Sigmoid colon (tissue), 7 donors: ENCODE data around the gene SMCR8. TPM values are rescaled to one million over a fixed set of nuclear protein-coding genes. Genes with fewer than 3 reads are reported as not detected.

Experiments used
- DNase-seq: peaks from one replicate; pipeline ENCODE4 v3.0.0-alpha.2; 2019
- H3K27ac ChIP-seq, 4 donors: fragments of 200-600 bp; sonication (generic); one replicate each; pipeline ENCODE4 v1.5.1; 2016 to 2019; ENCODE audit warnings: mild to moderate bottlenecking in 1 of 4
- H3K27me3 ChIP-seq, 3 donors: fragments of 200-600 bp; sonication (generic); one replicate each; pipeline ENCODE4 v1.5.1; 2019; ENCODE audit warnings: mild to moderate bottlenecking in 1 of 3
- H3K36me3 ChIP-seq, 4 donors: fragments of 200-600 bp; sonication (generic); one replicate each; pipeline ENCODE4 v1.5.1; 2016 to 2019
- H3K4me1 ChIP-seq, 4 donors: fragments of 200-600 bp; sonication (generic); one replicate each; pipeline ENCODE4 v1.5.1; 2017 to 2019
- H3K4me3 ChIP-seq, 4 donors: fragments of 200-600 bp; sonication (generic); one replicate each; pipeline ENCODE4 v1.5.1; 2017 to 2019; ENCODE audit warnings: mild to moderate bottlenecking in 2 of 4, moderate library complexity in 1 of 4
- H3K9me3 ChIP-seq, 4 donors: fragments of 200-600 bp in 3 of 4; sonication (generic) in 3 of 4; one replicate each; pipeline versions ENCODE4 v1.5.1 to v1.6.1; 2013 to 2019
- EP300 ChIP-seq, 4 donors: sonication (generic); formaldehyde crosslinking; IDR thresholded peaks; one replicate each; pipeline ENCODE4 v1.6.1; 2017; ENCODE audit warnings: antibody characterized with exemption in 4 of 4
- POLR2A ChIP-seq, 2 donors: fragments of 450-650 bp; IDR thresholded peaks; one replicate each; pipeline ENCODE4 v1.6.1; 2016; ENCODE audit warnings: antibody characterized with exemption in 2 of 2, mild to moderate bottlenecking in 2 of 2, moderate library complexity in 2 of 2
- POLR2AphosphoS5 ChIP-seq, 4 donors: sonication (generic); formaldehyde crosslinking; IDR thresholded peaks; one replicate each; pipeline ENCODE4 v1.6.1; 2017; ENCODE audit warnings: antibody characterized with exemption in 4 of 4
- WGBS, 2 donors: extraction: QIAGEN DNeasy Blood & Tissue Kit; methylation state at CpG; one replicate each; pipeline ENCODE4 v1.1.7; 2013; 5-methylcytosine and 5-hydroxymethylcytosine counted together
- intact Hi-C: fragments of 100-400 bp; cut with DNase I; formaldehyde crosslinking; loops from one replicate; pipeline ENCODE4 v1.15.1; 2023
- polyA plus RNA-seq, 3 donors: library from polyadenylated mRNA; stranded (reverse); fragments of 200-250 nt; gene quantifications; one replicate each; pipeline ENCODE4 v1.2.3, GENCODE V29; 2013
- total RNA-seq, 4 donors: library from RNA; depleted of rRNA; stranded (reverse); fragments of >200 nt; gene quantifications; one replicate each; pipeline ENCODE4 v1.1.0, GENCODE V29; 2016
- TF ChIP-seq, protein P1 (sequence below), 4 experiments: fragments of 450-650 bp in 3 of 4; fragments of 200-600 bp in 1 of 4; IDR thresholded peaks; one replicate each; pipeline ENCODE4 v1.5.1; 2016 to 2019; ENCODE audit warnings: antibody characterized with exemption in 4 of 4, mild to moderate bottlenecking in 3 of 4, moderate library complexity in 2 of 4
- donor health status: healthy with polysubstance abuse.
- donor health status: Bipolar disorder and iron deficiency.
- donor health status: healthy.

The SMCR8 gene
- total and polyA plus RNA-seq, 7 donors, result 4.2 to 16.6 (median 10.5) TPM

DNA sequence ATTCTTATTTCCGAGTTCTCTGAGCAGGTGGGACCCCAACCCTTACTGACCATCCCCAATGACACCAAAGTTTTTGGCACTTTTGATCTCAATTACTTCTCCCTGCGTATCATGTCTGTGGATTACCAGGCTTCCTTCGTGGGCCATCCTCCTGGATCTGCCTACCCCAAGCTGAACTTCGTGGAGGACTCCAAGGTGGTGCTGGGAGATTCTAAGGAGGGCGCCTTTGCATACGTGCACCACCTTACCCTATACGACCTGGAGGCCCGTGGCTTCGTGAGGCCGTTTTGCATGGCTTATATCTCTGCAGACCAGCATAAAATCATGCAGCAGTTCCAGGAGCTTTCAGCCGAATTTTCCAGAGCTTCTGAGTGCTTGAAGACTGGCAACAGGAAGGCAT lies 868 bp downstream of the SMCR8 start:
- H3K27ac ChIP-seq, result peak overlapping the region; percentile 85 to 92 (median 90)
- H3K4me3 ChIP-seq, result peak overlapping the region; percentile 81 to 93 (median 90)
- DNase-seq, result peak; percentile 38
- peaks cover 0 to 80% (median 72%) of the 10 kb centered on the region in 4 donors for H3K4me1 ChIP-seq
- intact Hi-C loops, result loop anchor here (2.0 to 5.0 kb wide), 2 partner anchors 55 to 89 kb away; partner anchors contain the start of genes LLGL1 and MIEF2
- TF ChIP-seq POLR2A (IDR thresholded peaks at IDR 0.05), result no peak
- TF ChIP-seq, protein P1, sequence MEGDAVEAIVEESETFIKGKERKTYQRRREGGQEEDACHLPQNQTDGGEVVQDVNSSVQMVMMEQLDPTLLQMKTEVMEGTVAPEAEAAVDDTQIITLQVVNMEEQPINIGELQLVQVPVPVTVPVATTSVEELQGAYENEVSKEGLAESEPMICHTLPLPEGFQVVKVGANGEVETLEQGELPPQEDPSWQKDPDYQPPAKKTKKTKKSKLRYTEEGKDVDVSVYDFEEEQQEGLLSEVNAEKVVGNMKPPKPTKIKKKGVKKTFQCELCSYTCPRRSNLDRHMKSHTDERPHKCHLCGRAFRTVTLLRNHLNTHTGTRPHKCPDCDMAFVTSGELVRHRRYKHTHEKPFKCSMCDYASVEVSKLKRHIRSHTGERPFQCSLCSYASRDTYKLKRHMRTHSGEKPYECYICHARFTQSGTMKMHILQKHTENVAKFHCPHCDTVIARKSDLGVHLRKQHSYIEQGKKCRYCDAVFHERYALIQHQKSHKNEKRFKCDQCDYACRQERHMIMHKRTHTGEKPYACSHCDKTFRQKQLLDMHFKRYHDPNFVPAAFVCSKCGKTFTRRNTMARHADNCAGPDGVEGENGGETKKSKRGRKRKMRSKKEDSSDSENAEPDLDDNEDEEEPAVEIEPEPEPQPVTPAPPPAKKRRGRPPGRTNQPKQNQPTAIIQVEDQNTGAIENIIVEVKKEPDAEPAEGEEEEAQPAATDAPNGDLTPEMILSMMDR (IDR thresholded peaks at IDR 0.05), result no peak
- no peak for TF ChIP-seq EP300 (IDR thresholded peaks at IDR 0.05)
- TF ChIP-seq POLR2AphosphoS5 (IDR thresholded peaks at IDR 0.05), result no peak
- no peaks in the 10 kb centered on the region for H3K27me3 ChIP-seq
- 66 to 68% methylated on average over 11 of the region's 11 CpGs for WGBS, 2 donors
- peaks cover 0 to 44% (median 7%) of the 10 kb centered on the region in 4 donors for H3K36me3 ChIP-seq
- H3K9me3 ChIP-seq, result no peaks in the 10 kb centered on the region

DNA sequence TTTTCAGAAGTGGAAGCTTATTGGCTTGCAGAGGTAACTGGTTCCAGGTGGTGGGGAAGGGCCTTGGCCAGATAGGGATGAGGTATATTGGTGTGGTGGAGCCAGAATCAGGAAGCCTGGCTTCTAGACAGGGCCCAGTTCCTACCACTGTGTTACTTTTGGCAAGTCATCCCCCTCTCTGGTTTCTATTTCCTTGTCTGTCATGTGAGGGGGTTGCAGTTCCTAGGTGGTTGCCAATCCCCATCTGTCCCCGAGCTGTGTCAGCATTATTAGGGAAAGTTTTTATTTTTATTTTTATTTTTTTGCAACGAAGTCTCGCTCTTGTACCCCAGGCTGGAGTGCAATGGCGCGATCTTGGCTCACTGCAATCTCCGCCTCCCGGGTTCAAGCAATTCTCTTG lies 3.0 kb downstream of the SMCR8 start:
- peaks cover 0 to 72% (median 66%) of the 10 kb centered on the region in 4 donors for H3K4me1 ChIP-seq
- WGBS, 2 donors, result 86 to 92% methylated on average over 7 of the region's 7 CpGs
- no peaks in the 10 kb centered on the region for H3K9me3 ChIP-seq
- DNase-seq, result no peak
- intact Hi-C loops, result loop anchor here (5.0 kb wide), 1 partner anchor 91 kb away; the partner anchor contains the start of gene LLGL1
- no peak for TF ChIP-seq EP300 (IDR thresholded peaks at IDR 0.05)
- TF ChIP-seq, protein P1 (IDR thresholded peaks at IDR 0.05), result no peak
- TF ChIP-seq POLR2AphosphoS5 (IDR thresholded peaks at IDR 0.05), result no peak
- TF ChIP-seq POLR2A (IDR thresholded peaks at IDR 0.05), result no peak
- peaks cover 4 to 55% (median 15%) of the 10 kb centered on the region in 4 donors for H3K36me3 ChIP-seq
- H3K4me3 ChIP-seq, result no peak overlapping the region
- H3K27ac ChIP-seq, result no peak overlapping the region
- no peaks in the 10 kb centered on the region for H3K27me3 ChIP-seq

DNA sequence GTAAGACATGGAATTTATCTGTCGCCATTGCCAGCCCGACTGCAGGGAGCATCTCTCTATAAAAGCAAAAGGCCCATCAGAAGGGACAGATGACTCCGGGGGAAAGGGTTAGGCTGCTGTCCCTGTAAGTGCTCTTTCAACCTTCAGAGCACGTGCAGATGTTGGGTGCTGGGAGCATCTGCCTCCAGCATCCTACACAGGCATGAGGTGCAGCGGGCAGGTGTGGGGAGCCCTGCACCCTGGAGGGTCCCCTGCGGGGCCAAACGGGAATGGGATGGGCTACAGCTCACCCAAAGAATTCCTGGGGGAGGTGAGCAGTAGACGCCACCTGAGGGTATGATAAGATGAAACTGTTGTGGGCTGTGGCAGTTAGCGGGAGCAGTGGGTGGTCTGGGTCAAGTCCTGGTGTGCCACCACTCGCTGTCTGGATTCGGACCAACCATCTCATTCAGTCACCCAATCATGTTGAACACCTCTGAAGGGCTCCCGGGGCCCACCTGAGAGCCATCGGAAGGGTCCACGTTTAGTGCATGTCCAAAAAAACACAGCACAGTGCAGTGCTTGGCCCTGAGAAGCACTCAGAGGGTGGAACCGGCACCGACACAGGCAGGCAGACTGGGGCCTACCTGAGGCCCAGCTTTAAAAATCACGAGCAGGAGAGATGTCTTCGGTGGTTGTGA lies 3.8 kb downstream of the SMCR8 start:
- H3K27ac ChIP-seq, result no peak overlapping the region
- TF ChIP-seq, protein P1 (IDR thresholded peaks at IDR 0.05), result no peak
- TF ChIP-seq EP300 (IDR thresholded peaks at IDR 0.05), result no peak
- TF ChIP-seq POLR2AphosphoS5 (IDR thresholded peaks at IDR 0.05), result no peak
- no peak for TF ChIP-seq POLR2A (IDR thresholded peaks at IDR 0.05)
- H3K4me3 ChIP-seq, result peak overlapping the region in 1 of 4 donors; percentile 7
- 79 to 89% methylated on average over 18 of the region's 18 CpGs for WGBS, 2 donors
- H3K36me3 ChIP-seq, result peaks cover 10 to 63% (median 23%) of the 10 kb centered on the region in 4 donors
- H3K27me3 ChIP-seq, result no peaks in the 10 kb centered on the region
- H3K4me1 ChIP-seq, result peaks cover 0 to 64% (median 58%) of the 10 kb centered on the region in 4 donors
- H3K9me3 ChIP-seq, result no peaks in the 10 kb centered on the region
- intact Hi-C loops, result loop anchor here (5.0 kb wide), 1 partner anchor 92 kb away; the partner anchor contains the start of gene LLGL1
- peak; percentile 64 for DNase-seq

DNA sequence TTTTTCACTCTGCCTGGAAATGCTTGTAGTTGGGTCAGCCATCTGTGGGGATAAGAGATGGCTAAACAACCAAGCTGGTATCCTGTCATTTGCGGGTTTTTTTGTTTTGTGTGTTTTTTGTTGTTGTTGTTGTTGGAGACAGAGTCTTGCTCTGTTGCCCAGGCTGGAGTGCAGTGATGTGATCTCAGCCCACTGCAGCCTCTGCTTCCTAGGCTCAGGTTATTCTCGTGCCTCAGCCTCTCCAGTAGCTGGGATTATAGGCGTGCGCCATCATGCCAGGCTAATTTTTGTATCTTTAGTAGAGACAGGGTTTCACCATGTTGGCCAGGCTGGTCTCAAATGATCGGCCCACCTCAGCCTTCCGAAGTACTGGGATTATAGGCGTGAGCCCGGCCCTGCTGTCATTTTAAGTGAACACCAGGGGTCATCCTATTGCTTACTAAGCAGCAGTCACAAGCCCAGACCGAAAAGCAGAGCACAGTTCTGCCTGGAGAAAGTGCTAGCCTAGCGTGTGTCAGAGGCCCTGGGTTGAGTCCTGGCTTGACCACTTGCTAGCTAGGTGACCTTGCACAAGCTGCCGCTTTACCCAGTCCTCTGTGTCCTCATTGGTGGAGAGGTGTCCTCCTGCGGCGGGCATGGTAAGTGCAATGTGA lies 4.6 kb downstream of the SMCR8 start:
- WGBS, 2 donors, result 67 to 71% methylated on average over 13 of the region's 13 CpGs
- peak overlapping the region in 1 of 4 donors; percentile 13 for H3K4me3 ChIP-seq
- intact Hi-C loops, result loop anchor here (5.0 kb wide), 1 partner anchor 92 kb away; the partner anchor contains the start of gene LLGL1

More for the DNA sequence above, 4.6 kb downstream of the SMCR8 start:
- Histone ChIP-seq H3K36me3 (peaks cover 14 to 71% (median 31%) of the 10 kb centered on the region in 4 donors), H3K9me3 (no peaks in the 10 kb centered on the region), H3K27ac (no peak overlapping the region), H3K27me3 (no peaks in the 10 kb centered on the region), H3K4me1 (peaks cover 0 to 60% (median 54%) of the 10 kb centered on the region in 4 donors)
- peak; percentile 61 for DNase-seq
- no peak for TF ChIP-seq POLR2AphosphoS5 (IDR thresholded peaks at IDR 0.05)
- TF ChIP-seq, protein P1 (IDR thresholded peaks at IDR 0.05), result peak in 1 of 4 experiments; percentile 32
